Endothelial cell of umbilical vein (primary cell): Measurements from ENCODE around the gene LHFPL6. TPM values are rescaled to one million over a fixed set of nuclear protein-coding genes. Genes with fewer than 3 reads are reported as not detected.

Source experiments
- BruUV-seq: library from RNA; stranded (reverse); fragments of 400-500 nt; replicated peaks from 2 replicates; lab custom pipeline; 2021; lab: Mats Ljungman, UMichigan
- CTCF ChIA-PET: fragments of 300-600, 350-600 bp; sonication (Branson Sonifier 250); formaldehyde crosslinking; loops from one replicate; lab custom pipeline; 2021; ENCODE audit warnings: antibody characterized with exemption, inconsistent platforms; lab: Charles Lee
- POLR2A ChIA-PET: fragments of 300-600, 350-600 bp; sonication (Branson Sonifier 250); formaldehyde crosslinking; loops from one replicate; lab custom pipeline; 2021; ENCODE audit warnings: antibody characterized with exemption, inconsistent platforms; lab: Charles Lee
- DNase-seq: peaks from one replicate; pipeline ENCODE4 v3.0.0-alpha.2; 2011; ENCODE audit warnings: low read depth, low spot score
- FAIRE-seq: peaks from 2 replicates; lab custom pipeline; 2011; peaks lifted over from hg19 to GRCh38; lab: Jason Lieb, UNC
- H2AFZ ChIP-seq: 2 replicates; pipeline ENCODE4 v1.6.0; 2012; ENCODE audit warnings: low read depth, low read length, control low read depth, inconsistent platforms
- H3K27ac ChIP-seq: 2 replicates; pipeline ENCODE4 v1.5.1; 2011; ENCODE audit warnings: low read depth, mild to moderate bottlenecking, control low read depth, low read length, moderate library complexity; ENCODE audit not compliant: insufficient read depth
- H3K27me3 ChIP-seq, 2 experiments: 2 replicates each; pipeline versions ENCODE4 v1.6.0 to v1.6.1; 2011; ENCODE audit warnings: low read length in 2 of 2, mixed read lengths in 1 of 2; ENCODE audit not compliant: control insufficient read depth in 2 of 2, insufficient read depth in 2 of 2
- H3K36me3 ChIP-seq, 2 experiments: 2 replicates in 1 of 2; 3 replicates in 1 of 2; pipeline ENCODE4 v1.5.1; 2011; ENCODE audit warnings: low read length in 2 of 2, mild to moderate bottlenecking in 1 of 2, moderate library complexity in 1 of 2; ENCODE audit not compliant: control insufficient read depth in 2 of 2, insufficient read depth in 2 of 2; ENCODE audit errors: extremely low read depth in 1 of 2
- H3K4me1 ChIP-seq: 3 replicates; pipeline ENCODE4 v1.5.1; 2011; ENCODE audit warnings: mild to moderate bottlenecking, low read length; ENCODE audit not compliant: control insufficient read depth, insufficient read depth; ENCODE audit errors: extremely low read depth
- H3K4me2 ChIP-seq: 2 replicates; pipeline ENCODE4 v1.6.1; 2011; ENCODE audit warnings: low read length, control low read depth, mixed read lengths; ENCODE audit not compliant: insufficient read depth
- H3K4me3 ChIP-seq, 3 experiments: fragments of 200-600 bp in 1 of 3; sonication (generic), shearing (Covaris generic) in 1 of 3; replicated peaks in 1 of 3; 2 replicates each; pipeline ENCODE4 v1.5.1; 2011 to 2016; ENCODE audit warnings: control low read depth in 3 of 3, low read length in 3 of 3, mild to moderate bottlenecking in 2 of 3, inconsistent platforms in 1 of 3, low read depth in 1 of 3, moderate library complexity in 1 of 3; ENCODE audit not compliant: insufficient read depth in 1 of 3
- H3K79me2 ChIP-seq: 2 replicates; pipeline ENCODE4 v1.6.0; 2012; ENCODE audit warnings: low read length, inconsistent platforms; ENCODE audit not compliant: control insufficient read depth, insufficient read depth
- H3K9ac ChIP-seq: replicated peaks from 2 replicates; pipeline ENCODE3; 2011; ENCODE audit warnings: low read length, control low read depth; ENCODE audit not compliant: insufficient read depth; ENCODE audit errors: extremely low read depth
- H3K9me1 ChIP-seq: replicated peaks from 3 replicates; pipeline ENCODE4 v1.6.0; 2011; ENCODE audit warnings: mild to moderate bottlenecking, low read length; ENCODE audit not compliant: control insufficient read depth, insufficient read depth; ENCODE audit errors: extremely low read depth
- H3K9me3 ChIP-seq: replicated peaks from 2 replicates; pipeline ENCODE4 v1.5.1; 2012; ENCODE audit warnings: low read length, inconsistent platforms; ENCODE audit not compliant: control insufficient read depth, insufficient read depth
- H4K20me1 ChIP-seq: replicated peaks from 2 replicates; pipeline ENCODE3; 2011; ENCODE audit warnings: mild to moderate bottlenecking, low read length; ENCODE audit not compliant: control insufficient read depth, insufficient read depth; ENCODE audit errors: extremely low read depth
- CTCF ChIP-seq, 2 donors: IDR thresholded peaks; 1 replicate in 1 of 2; 2 replicates in 1 of 2; pipeline ENCODE4 v1.5.1; 2011; ENCODE audit warnings: low read length in 2 of 2, mild to moderate bottlenecking in 2 of 2, moderate library complexity in 2 of 2, control low read depth in 1 of 2, inconsistent platforms in 1 of 2, low read depth in 1 of 2; ENCODE audit not compliant: insufficient read depth in 1 of 2; ENCODE audit errors: extremely low read depth in 1 of 2
- EZH2 ChIP-seq: IDR thresholded peaks from 2 replicates; pipeline ENCODE4 v1.6.1; 2012; ENCODE audit warnings: borderline replicate concordance, low read depth, mild to moderate bottlenecking, moderate library complexity, low read length, inconsistent platforms; ENCODE audit not compliant: severe bottlenecking
- FOS ChIP-seq: IDR thresholded peaks from 2 replicates; pipeline ENCODE4 v1.6.1; 2011; ENCODE audit warnings: mild to moderate bottlenecking, low read length, moderate library complexity, borderline replicate concordance; ENCODE audit not compliant: insufficient read depth
- GATA2 ChIP-seq: IDR thresholded peaks from 2 replicates; pipeline ENCODE4 v1.7.0; 2011; ENCODE audit warnings: low read depth, mild to moderate bottlenecking, moderate library complexity, mixed read lengths, low read length; ENCODE audit not compliant: insufficient read length, insufficient read depth
- JUN ChIP-seq: IDR thresholded peaks from 2 replicates; pipeline ENCODE4 v1.6.1; 2011; ENCODE audit warnings: borderline replicate concordance, low read depth; ENCODE audit not compliant: insufficient read length, insufficient read depth
- MAX ChIP-seq: IDR thresholded peaks from 2 replicates; pipeline ENCODE4 v1.6.1; 2011; ENCODE audit not compliant: insufficient read depth, insufficient read length
- MYC ChIP-seq: IDR thresholded peaks from one replicate; pipeline ENCODE4 v1.6.1; 2011; ENCODE audit warnings: mild to moderate bottlenecking, low read depth, low read length
- POLR2A ChIP-seq: IDR thresholded peaks from 2 replicates; pipeline ENCODE4 v1.6.1; 2012; ENCODE audit warnings: low read depth, mild to moderate bottlenecking, control low read depth, low read length
- POLR2AphosphoS5 ChIP-seq: IDR thresholded peaks from 2 replicates; pipeline ENCODE4 v1.6.1; 2012; ENCODE audit warnings: low read depth, mild to moderate bottlenecking, control low read depth, low read length, moderate library complexity; ENCODE audit not compliant: insufficient read depth
- dilution Hi-C: fragments of 300-500 bp; cut with MboI; formaldehyde crosslinking; loops from one replicate; pipeline ENCODE4 v1.15.0; 2019; ENCODE audit warnings: low sequenced_read_pairs; ENCODE audit not compliant: extremely low pct_ligation_motif_present
- intact Hi-C: fragments of 100-400 bp; cut with micrococcal nuclease; formaldehyde crosslinking; loops from one replicate; pipeline ENCODE4 v1.10.0; 2022
- polyA plus RNA-seq, 4 experiments: library from polyadenylated mRNA; depleted of rRNA in 3 of 4; stranded (reverse) in 3 of 4; unstranded in 1 of 4; fragments of >200 nt; gene quantifications; 2 replicates each; pipeline versions ENCODE4 v1.2.1 to v1.2.3, GENCODE V29; 2011 to 2012; ENCODE audit warnings: missing spikeins in 1 of 4
- total RNA-seq: library from RNA; stranded (reverse); gene quantifications from 2 replicates; pipeline ENCODE4 v1.2.3, GENCODE V29; 2021

Gene LHFPL6
- total and polyA plus RNA-seq, 2 donors (not counting 3 experiments of a cell fraction or from before 2014, with no cell fraction given): 17.5 to 19.4 TPM

GRCh38 chr13:39375601-39376000, 227.4 kb downstream of the LHFPL6 start:
- H3K9me1 ChIP-seq: no peaks in the 10 kb centered on the region
- no peak overlapping the region for H3K27ac ChIP-seq
- H2AFZ ChIP-seq: no peak overlapping the region
- ChIA-PET POLR2A (no interaction called here), CTCF (interaction anchor here (1.2 kb wide), 1 partner anchor 236 kb away, joined by 3 read pairs; no protein-coding TSS in a partner anchor)
- FAIRE-seq (no peak), DNase-seq (no peak)
- dilution Hi-C loops (no loop called here), intact Hi-C loops (no loop called here)
- no TSS peak for BruUV-seq
- no peaks in the 10 kb centered on the region for H4K20me1 ChIP-seq
- H3K36me3 ChIP-seq: no peaks in the 10 kb centered on the region
- no peak overlapping the region for H3K9ac ChIP-seq
- no peak overlapping the region for H3K4me3 ChIP-seq
- H3K4me1 ChIP-seq: no peaks in the 10 kb centered on the region
- TF ChIP-seq JUN: no peak
- no peak for TF ChIP-seq POLR2A
- no peak for TF ChIP-seq FOS
- no peak for TF ChIP-seq MAX
- no peak for TF ChIP-seq POLR2AphosphoS5
- no peak for TF ChIP-seq GATA2
- TF ChIP-seq MYC: no peak
- TF ChIP-seq CTCF (IDR thresholded peaks at IDR 0.05; ENCODE audit: extremely low read depth in 1 of 2, insufficient read depth in 1 of 2, low read depth in 1 of 2, low read length in 2 of 2): no peak
- no peak for TF ChIP-seq EZH2
- no peaks in the 10 kb centered on the region for H3K79me2 ChIP-seq
- no peaks in the 10 kb centered on the region for H3K27me3 ChIP-seq
- H3K4me2 ChIP-seq: no peak overlapping the region
- no peaks in the 10 kb centered on the region for H3K9me3 ChIP-seq
